Activated CD4-positive, alpha-beta T cell treated with anti-CD3 and anti-CD28 coated beads, Interleukin-2, Interleukin-4, amounts not matched to agents 100 ng/mL and 50 ng/mL, durations not matched to agents 16 hours and 8 hours (primary cell): ENCODE data around the gene TXNDC12.
"Not testable (repeated sequence)": the region's sequence is repeated elsewhere in the genome, so short reads cannot be mapped to it uniquely, and the experiment has no call there.

Experiments used
- DNase-seq: peaks from one replicate; pipeline ENCODE4 v3.0.0-alpha.2; 2020; ENCODE audit warnings: low spot score

The TXNDC12 gene

DNA sequence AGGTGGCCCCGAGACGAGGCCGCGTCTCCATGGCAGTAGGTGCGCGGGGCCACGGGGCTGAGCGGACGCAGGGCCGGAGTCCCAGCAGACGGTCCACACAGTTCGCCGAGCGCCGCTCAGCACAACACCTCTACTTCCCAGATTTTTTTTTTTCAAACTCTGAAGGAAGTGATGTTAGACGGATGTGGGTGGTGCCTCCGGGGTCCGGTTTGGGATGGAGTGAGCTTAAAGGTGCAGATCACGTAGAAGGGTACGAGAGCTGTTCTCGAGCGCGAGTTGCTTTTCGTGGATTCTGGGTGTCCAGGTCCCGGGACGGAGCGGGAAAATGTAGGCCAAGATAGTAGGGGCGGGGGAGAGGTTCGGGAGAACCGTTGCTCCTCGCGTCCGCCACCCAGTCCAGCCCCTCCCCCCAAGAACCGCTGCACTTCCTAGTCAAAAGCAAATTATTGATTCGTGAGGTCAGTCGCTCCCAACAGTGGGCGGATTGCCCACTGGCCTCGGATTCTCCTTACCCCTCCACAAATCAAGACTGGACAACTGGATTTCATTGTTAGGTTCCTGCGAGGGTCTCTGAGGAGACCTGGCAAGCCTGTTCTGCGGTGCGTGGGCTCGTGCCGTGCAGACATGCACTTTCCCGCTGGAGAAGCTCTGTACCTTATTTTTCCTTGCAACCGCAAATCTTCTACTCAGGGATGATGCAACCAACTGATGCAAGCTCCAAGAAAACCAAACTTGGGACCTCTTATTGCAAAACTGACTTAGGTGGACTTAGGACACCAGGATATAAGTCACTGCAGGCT, at the start of gene TXNDC12:
Gene TXNDC12 (minus strand): TSS at position 126 of the 800 bp plus-strand sequence. CDS start 95 bp downstream, at position 31.
- peak; percentile 78 for DNase-seq

GRCh38 chr1:52102336-52103013, 47.5 kb upstream of the TXNDC12 start:
- peak; percentile 33 for DNase-seq

DNA sequence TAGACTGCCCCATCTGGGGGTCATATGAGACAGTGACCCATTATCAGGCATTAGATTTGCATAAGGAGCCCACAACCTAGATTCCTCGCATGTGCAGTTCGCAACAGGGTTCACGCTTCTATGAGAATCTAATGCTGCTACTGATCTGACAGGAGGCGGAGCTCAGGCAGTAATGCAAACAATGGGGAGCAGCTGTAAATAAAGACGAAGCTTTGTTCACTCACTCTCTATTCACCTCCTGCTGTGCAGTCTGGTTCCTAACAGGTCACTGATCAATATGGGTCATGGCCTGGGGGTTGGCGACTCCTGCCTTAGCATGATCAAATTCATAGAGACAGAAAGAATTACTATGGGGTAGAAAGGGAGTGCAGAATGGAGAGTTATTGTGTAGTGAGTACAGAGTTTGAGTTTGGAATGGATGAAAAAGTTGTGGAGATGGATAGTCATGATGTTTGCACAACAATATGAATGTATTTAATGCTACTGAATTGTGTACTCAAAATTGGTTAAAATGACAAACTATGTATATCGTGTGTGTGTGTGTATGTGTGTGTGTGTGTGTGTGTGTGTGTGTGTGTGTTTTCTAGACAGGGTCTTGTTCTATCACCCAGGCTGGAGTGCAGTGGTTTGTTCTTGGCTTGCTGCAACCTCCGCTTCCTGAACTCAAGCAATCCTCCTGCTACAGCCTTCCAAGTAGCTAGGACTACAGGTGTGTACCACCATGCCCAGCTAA, 43.3 kb upstream of the TXNDC12 start:
- no peak for DNase-seq

- no peak for DNase-seq
Measured at GRCh38 chr1:52096216-52096615, 41.2 kb upstream of the TXNDC12 start.

GRCh38 chr1:52094300-52094699, 39.3 kb upstream of the TXNDC12 start:
- DNase-seq, result not testable (repeated sequence)

DNA sequence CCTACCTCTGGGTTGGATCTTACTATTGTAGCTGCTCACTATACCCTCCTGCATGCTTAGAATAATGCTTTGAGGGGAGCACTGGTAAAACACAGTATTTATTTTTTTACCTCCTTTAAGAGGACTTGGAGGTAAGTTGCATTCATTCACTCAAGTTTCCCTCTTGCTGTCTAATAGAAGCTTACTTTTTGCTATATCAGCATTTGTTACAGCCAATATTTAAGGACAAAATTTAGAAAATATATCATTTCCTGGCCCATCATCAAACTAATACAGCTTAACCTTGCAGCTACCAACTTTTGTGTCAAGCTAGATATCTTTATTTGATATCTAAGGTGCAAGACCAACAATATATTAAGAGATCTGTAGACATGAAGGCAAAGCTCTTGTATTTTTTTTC, 32.9 kb upstream of the TXNDC12 start:
- DNase-seq, result not testable (repeated sequence)

- DNase-seq, result no peak
Measured at GRCh38 chr1:52080014-52080415, 25.0 kb upstream of the TXNDC12 start.

DNA sequence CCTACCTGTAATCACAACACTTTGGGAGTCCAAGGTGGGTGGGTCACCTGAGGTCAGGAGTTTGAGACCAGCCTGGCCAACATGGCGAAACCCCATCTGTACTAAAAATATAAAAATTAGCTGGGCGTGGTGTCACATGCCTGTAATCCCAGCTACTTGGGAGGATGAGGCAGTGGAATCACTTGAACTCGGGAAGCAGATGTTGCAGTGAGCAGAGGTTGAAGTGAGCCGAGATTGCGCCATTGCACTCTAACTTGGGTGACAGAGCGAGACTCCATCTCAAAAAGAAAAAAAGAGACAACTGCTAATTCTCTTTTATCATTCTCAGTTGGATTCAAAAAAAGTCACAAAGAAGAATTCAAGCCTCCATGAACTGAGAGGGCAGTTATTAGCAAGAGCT, 22.3 kb upstream of the TXNDC12 start:
- DNase-seq, result not testable (repeated sequence)

GRCh38 chr1:52072291-52072690, 17.3 kb upstream of the TXNDC12 start:
- DNase-seq, result no peak

- no peak for DNase-seq
Measured at GRCh38 chr1:52070704-52071103, 15.7 kb upstream of the TXNDC12 start.

- DNase-seq, result no peak
Measured at GRCh38 chr1:52063192-52063591, 8.2 kb upstream of the TXNDC12 start.

- no peak for DNase-seq
Measured at GRCh38 chr1:52060822-52061221, 5.8 kb upstream of the TXNDC12 start.

DNA sequence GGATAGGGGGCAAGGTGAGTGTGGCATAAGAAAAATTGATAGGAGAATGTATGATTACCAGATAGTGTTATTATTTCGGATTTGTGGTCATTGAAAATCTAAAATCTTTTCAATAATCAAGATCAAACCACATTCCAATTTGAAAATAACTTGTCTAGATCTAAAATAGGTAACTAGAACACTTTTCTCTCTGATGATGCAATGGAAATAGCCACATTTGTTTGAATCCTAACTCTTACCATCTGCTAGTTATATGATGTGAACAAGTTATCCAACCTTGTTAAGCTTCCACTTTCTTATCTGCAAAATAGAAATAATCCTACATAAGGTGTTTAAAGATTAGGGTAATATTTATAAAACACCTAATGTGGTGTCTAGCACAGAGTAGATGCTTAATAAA, 4.9 kb upstream of the TXNDC12 start:
- no peak for DNase-seq

- no peak for DNase-seq
Measured at GRCh38 chr1:52059321-52059720, 4.3 kb upstream of the TXNDC12 start.

- no peak for DNase-seq
Measured at GRCh38 chr1:52057876-52058415, 3.0 kb upstream of the TXNDC12 start.

GRCh38 chr1:52057255-52057654, 2.3 kb upstream of the TXNDC12 start:
- no peak for DNase-seq

DNA sequence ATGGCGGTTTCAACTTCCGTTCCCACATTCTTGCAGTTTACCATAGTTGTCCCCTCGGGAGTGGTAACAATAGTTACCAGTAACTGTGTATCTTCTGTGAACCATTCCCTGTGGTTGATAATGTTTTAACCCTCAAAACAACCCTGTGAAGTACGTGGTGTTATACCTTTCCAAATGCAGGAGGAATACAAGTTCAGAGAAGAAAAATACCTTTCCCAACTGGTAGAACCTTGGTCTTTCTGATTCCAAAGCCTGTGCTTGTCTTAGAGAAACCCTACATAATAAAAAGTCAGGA, 1.9 kb upstream of the TXNDC12 start:
- no peak for DNase-seq

GRCh38 chr1:52056163-52056936, 1.4 kb upstream of the TXNDC12 start, which contains the start of gene BTF3L4:
BTF3L4 (plus strand) TSS chr1:52056295; CDS start chr1:52059848, 3,553 bp downstream.
- peak; percentile 95 for DNase-seq

DNA sequence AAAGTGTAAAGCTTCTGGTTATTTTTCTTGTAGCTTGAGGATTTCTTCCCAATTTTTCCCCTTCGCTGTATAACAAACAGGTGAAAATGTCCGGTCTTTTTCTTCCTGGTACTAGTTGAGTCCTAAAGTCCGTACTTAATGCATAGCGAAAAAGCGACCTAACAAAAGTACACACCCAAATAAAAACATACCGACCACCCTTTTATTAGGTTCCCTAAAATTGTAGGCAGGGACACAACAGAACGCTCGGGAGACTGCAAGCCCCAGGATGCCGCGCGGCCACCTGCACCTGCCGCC, 823 bp upstream of the TXNDC12 start:
- no peak for DNase-seq

DNA sequence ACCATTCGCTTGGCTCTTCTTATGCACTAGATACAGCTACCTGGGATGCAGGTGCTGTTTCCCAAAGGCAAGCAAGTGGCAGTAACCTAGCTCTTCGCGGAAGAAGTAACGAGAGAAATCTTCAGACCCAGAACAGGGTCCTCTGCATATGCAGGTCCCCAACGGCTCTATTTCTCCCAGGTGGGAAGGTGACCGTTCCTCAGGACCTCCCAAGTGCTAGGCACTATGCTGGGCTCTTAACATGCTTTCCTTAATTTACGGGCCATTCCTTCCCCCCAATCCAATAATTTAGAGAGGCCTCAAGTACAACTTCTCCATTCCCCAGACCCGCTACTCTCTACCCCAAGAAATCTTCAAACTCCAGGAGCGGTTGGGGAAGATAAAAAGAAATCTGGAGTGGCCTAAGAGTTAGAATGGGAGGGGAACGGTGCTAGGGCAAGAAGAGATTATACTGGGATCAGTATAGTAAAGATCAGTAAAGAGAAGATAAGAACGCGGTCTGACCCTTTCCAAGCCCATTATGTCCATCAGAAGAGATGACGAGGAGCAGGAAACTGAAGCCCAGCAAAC, 410 bp downstream of the TXNDC12 start:
- DNase-seq, result no peak

- DNase-seq, result no peak
Measured at GRCh38 chr1:52053862-52054261, 1.1 kb downstream of the TXNDC12 start.

GRCh38 chr1:52049337-52049736, 5.7 kb downstream of the TXNDC12 start:
- DNase-seq, result not testable (repeated sequence)
